GM12864 (cell line): ENCODE data around the gene CERK.

ENCODE experiments used
- DNase-seq: peaks from one replicate; pipeline ENCODE4 v3.0.0-alpha.2; 2011; ENCODE audit warnings: low read depth
- H3K4me3 ChIP-seq: 2 replicates; pipeline ENCODE4 v1.5.1; 2011; ENCODE audit warnings: mild to moderate bottlenecking, low read depth, low read length, control low read depth
- TF ChIP-seq, protein P1 (sequence below): IDR thresholded peaks from 2 replicates; pipeline ENCODE4 v1.5.1; 2011; ENCODE audit warnings: low read depth, mild to moderate bottlenecking, moderate library complexity, low read length, control low read depth, inconsistent platforms; ENCODE audit errors: missing control alignments

Gene CERK

DNA sequence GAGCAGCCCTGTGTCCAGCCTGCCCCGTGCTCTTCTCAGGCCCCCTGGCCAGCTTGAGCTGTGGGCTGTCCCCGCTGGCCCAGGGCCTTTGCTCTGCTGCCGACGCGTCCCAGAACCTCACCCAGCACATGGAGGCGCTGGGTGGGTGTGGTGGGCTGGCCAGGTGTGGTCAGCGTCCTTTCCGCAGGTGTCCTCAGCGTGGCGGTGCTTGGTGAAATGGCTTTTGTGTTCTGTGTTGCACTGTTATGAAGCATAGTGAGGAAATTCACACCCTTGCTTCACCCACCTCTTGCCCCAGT lies 80.4 kb downstream of the CERK start:
- TF ChIP-seq, protein P1, sequence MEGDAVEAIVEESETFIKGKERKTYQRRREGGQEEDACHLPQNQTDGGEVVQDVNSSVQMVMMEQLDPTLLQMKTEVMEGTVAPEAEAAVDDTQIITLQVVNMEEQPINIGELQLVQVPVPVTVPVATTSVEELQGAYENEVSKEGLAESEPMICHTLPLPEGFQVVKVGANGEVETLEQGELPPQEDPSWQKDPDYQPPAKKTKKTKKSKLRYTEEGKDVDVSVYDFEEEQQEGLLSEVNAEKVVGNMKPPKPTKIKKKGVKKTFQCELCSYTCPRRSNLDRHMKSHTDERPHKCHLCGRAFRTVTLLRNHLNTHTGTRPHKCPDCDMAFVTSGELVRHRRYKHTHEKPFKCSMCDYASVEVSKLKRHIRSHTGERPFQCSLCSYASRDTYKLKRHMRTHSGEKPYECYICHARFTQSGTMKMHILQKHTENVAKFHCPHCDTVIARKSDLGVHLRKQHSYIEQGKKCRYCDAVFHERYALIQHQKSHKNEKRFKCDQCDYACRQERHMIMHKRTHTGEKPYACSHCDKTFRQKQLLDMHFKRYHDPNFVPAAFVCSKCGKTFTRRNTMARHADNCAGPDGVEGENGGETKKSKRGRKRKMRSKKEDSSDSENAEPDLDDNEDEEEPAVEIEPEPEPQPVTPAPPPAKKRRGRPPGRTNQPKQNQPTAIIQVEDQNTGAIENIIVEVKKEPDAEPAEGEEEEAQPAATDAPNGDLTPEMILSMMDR, result no peak
- H3K4me3 ChIP-seq, result no peak overlapping the region
- DNase-seq, result no peak

DNA sequence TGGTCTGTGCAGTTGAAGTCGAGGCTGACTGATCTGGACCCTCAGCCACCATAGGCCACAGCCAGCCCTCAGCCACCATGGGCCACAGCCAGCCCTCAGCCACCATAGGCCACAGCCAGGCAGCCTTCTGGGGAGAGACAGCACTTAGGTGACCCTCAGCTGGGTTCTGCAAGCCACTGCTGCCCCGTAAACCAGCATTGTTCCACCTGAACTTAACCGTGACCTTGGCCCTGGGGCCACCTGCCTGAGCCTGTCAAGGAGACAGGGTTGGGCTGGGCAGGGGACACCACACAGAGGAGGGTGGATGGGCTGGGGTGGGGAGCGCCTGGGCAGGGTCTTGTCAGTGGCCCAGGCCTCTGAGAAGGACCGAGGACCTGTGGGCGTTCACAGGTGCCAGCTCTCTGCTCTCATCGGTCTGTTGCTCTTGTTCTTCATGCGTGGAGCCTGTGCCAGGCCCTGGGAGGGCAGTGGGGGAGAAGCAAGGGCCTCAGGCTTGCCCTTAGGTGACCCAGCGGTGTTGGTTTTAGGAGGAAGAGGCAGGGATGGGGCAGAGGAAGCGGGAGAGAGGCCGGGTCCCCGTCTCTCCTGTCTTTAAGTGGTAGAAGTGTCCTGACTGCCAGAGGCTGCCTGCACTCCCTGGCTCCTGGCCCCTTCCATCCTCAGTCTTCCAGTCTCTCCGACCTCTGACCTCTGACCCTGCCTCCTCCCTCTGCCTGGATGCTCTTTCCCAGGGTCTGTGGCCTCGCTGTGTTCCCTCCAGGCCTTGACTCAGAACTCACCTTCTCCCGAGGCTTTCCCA lies 81.0 kb downstream of the CERK start:
- TF ChIP-seq, protein P1, result no peak
- H3K4me3 ChIP-seq, result no peak overlapping the region
- DNase-seq, result no peak

DNA sequence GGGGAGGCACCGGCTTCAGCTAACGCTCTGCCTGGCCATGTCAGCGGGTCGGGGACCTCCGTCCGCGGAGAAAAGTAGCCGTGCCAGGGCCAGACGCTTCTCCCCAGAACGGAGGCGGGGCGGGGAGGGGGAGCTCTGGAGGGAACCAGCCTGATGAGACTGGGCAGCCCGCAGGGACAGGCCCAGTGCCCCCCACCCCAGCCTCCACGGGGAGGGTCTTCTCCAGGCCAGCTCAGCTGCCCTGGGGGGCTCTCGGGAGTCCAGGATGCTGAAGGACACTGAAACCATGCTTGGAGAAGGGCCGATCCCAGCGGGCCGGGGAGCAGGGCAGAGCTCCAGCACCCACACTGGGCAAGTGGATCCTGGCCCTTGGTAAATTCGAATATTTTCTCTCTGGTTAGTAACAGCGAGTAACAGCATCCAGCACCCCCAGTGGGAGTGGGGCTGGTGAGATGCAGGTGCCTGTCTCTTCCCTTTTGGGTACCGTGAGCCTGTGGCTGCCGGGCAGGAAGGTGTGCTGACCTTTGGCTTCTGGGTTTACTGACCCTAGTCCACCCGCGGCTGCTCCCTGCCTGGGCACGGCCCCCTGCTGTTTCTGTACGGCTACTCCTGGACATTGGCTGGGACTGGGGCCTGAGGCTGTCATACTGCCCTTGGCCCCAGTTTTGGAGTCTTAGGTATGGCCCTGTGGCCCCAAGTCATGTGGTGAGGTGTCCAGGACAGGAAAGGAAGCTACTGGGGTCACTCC lies 82.0 kb downstream of the CERK start:
- TF ChIP-seq, protein P1, result no peak
- no peak for DNase-seq
- H3K4me3 ChIP-seq, result no peak overlapping the region

DNA sequence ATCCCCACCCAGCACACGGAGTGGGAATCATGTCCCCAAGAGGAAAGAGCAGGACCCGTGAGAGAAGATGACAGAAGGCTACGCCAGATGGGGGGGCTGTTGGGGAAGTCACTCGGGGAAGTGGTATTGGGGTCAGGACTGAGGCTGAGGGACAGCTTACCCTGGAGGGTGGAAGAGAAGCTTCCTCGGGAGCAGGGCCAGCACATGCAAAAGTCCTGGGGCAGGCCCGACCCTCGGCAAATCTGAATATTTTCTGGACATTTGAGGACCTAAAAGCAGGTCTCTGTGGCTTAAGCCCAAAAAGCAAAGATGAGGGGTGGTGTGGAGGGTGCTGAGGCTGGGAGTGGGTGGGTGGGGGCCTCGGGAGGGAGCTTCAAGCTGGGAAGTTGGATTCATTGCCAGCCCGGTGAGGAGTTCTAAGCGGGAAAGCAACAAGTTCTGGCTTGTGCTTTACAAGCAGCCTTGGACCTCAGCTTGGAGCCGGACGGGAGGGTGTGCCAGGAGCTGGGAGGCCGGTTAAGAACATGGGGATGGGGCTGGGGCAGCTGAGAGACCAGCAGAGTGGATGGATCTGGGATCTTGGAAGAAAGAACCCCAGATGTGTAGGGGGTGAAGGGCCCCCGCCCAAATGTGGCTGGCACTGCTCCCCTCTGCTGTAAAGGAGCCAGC lies 83.0 kb downstream of the CERK start:
- TF ChIP-seq, protein P1, result no peak
- DNase-seq, result no peak
- H3K4me3 ChIP-seq, result no peak overlapping the region

DNA sequence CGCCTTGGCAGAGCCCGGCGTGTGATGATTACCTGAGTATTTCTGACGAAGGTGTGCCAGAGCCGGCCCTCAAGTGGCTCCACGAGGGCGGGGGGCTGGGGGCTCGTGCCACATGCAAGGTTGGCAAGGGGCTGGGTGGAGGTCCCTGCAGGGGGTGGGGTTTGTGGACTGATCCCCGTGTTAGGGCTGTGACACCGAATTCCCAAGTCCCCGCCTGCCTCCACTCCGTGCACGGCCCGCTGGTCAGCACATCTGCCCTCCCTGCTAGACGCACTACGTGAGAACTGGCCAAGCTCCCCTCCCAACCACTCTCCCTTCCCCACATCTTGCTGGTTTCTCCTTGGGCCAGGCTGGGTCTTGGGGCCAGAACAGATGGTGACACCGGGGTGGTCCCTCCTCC lies 83.6 kb downstream of the CERK start:
- no peak overlapping the region for H3K4me3 ChIP-seq
- no peak for DNase-seq
- TF ChIP-seq, protein P1, result no peak

DNA sequence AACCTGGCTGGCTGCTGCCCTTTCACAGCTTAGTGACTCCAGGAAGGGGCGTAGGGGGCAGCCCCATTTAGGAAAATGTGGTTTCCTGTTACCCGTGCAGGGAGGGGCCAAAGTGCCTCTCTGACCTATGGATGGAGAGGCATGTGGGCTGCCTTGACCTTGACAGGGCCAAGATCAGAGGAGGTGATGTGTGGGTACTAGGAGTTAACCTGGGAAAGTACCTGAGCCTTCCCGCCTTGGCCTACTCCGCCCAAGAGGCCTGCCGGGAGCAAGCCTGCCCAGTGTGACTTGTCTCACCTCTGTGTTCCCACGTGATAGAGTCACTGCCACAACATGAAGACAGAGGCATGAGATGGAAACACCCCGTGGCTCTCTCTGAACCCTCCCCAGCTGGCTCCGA lies 84.5 kb downstream of the CERK start:
- H3K4me3 ChIP-seq, result no peak overlapping the region
- DNase-seq, result no peak
- TF ChIP-seq, protein P1, result no peak
